Measurements from ENCODE around the gene ZMYND10. TPM values are rescaled to one million over a fixed set of nuclear protein-coding genes. Genes with fewer than 3 reads are reported as not detected.

The ZMYND10 gene
- total RNA-seq, result 1.1 and 1.4 TPM in 2 replicates

GRCh38 chr3:50345586-50346234, at the start of gene ZMYND10:
Gene ZMYND10 (minus strand): TSS chr3:50345732. CDS start chr3:50345579, 153 bp downstream.

GRCh38 chr3:50358911-50359759, 13.6 kb upstream of the ZMYND10 start, which contains the start of gene TMEM115:
Gene TMEM115 (minus strand): TSS chr3:50359521. CDS start chr3:50359063, 458 bp downstream.

GRCh38 chr3:50350527-50351322, 5.2 kb upstream of the ZMYND10 start, which contains the start of the genes CYB561D2 and NPRL2:
Gene CYB561D2 (plus strand): TSS chr3:50350862. CDS start chr3:50351434, 572 bp downstream.
Gene NPRL2 (minus strand): TSS chr3:50350775. CDS start chr3:50350652, 123 bp downstream.

GRCh38 chr3:50340448-50341329, 4.8 kb downstream of the ZMYND10 start, which contains the start of gene RASSF1:
Gene RASSF1 (minus strand): TSS chr3:50340836. CDS start chr3:50340805, 31 bp downstream.

GRCh38 chr3:50327943-50328691, 17.4 kb downstream of the ZMYND10 start, which contains the start of gene TUSC2:
Gene TUSC2 (minus strand): TSS chr3:50328223. CDS start chr3:50328099, 124 bp downstream.

GRCh38 chr3:50322386-50323091, 23.0 kb downstream of the ZMYND10 start, which contains the start of gene HYAL2:
Gene HYAL2 (minus strand): TSS chr3:50322745. CDS start chr3:50320489, 2,256 bp downstream.

GRCh38 chr3:50303013-50303815, 42.3 kb downstream of the ZMYND10 start, which contains the start of gene HYAL1:
Gene HYAL1 (minus strand): TSS chr3:50303574. CDS start chr3:50302956, 618 bp downstream.

GRCh38 chr3:50298836-50299637, 46.5 kb downstream of the ZMYND10 start, which contains the start of the genes HYAL3 and NAA80:
Gene HYAL3 (minus strand): TSS chr3:50299405. CDS start chr3:50295602, 3,803 bp downstream.
Gene NAA80 (minus strand): TSS chr3:50299405. CDS start chr3:50297463, 1,942 bp downstream.

GRCh38 chr3:50292159-50293078, 53.1 kb downstream of the ZMYND10 start, which contains the start of gene IFRD2:
Gene IFRD2 (minus strand): TSS chr3:50292429. CDS start chr3:50292274, 155 bp downstream.

Other genes with a start within 250 kb of the ZMYND10 start
- 183 and 242 TPM in 2 replicates for gene SEMA3F, start 190.4 kb downstream of the ZMYND10 start, total RNA-seq
- 0.35 TPM in 1 of 2 replicates, not detected in the other for gene GNAT1, start 154.1 kb downstream of the ZMYND10 start, total RNA-seq
- 0.23 TPM in 1 of 2 replicates, not detected in the other for gene SLC38A3, start 140.5 kb downstream of the ZMYND10 start, total RNA-seq
- gene GNAI2, start 109.5 kb downstream of the ZMYND10 start, total RNA-seq, result 186 and 226 TPM in 2 replicates
- gene SEMA3B, start 76.6 kb downstream of the ZMYND10 start, total RNA-seq, result 3.9 and 5.4 TPM in 2 replicates
- not detected in 2 replicates for gene LSMEM2, start 66.6 kb downstream of the ZMYND10 start, total RNA-seq
- 135 and 138 TPM in 2 replicates for gene IFRD2, start 53.3 kb downstream of the ZMYND10 start, total RNA-seq
- gene HYAL3, start 46.3 kb downstream of the ZMYND10 start, total RNA-seq, result 13.4 and 19.0 TPM in 2 replicates
- gene NAA80, start 46.3 kb downstream of the ZMYND10 start, total RNA-seq, result 28.8 and 38.5 TPM in 2 replicates
- 29.3 and 29.6 TPM in 2 replicates for gene HYAL1, start 42.2 kb downstream of the ZMYND10 start, total RNA-seq
- gene HYAL2, start 23.0 kb downstream of the ZMYND10 start, total RNA-seq, result 81.7 and 102 TPM in 2 replicates
- 32.7 and 56.4 TPM in 2 replicates for gene TUSC2, start 17.5 kb downstream of the ZMYND10 start, total RNA-seq
- 20.2 and 21.0 TPM in 2 replicates for gene RASSF1, start 4.9 kb downstream of the ZMYND10 start, total RNA-seq
- 14.7 and 17.4 TPM in 2 replicates for gene NPRL2, start 5.0 kb upstream of the ZMYND10 start, total RNA-seq
- gene CYB561D2, start 5.1 kb upstream of the ZMYND10 start, total RNA-seq, result 24.9 and 28.8 TPM in 2 replicates
- 54.4 and 56.9 TPM in 2 replicates for gene TMEM115, start 13.8 kb upstream of the ZMYND10 start, total RNA-seq
- 0.07 TPM in 1 of 2 replicates, not detected in the other for gene CACNA2D2, start 157.9 kb upstream of the ZMYND10 start, total RNA-seq
- 1.9 and 2.3 TPM in 2 replicates for gene C3orf18, start 222.0 kb upstream of the ZMYND10 start, total RNA-seq
- gene HEMK1, start 223.8 kb upstream of the ZMYND10 start, total RNA-seq, result 14.0 and 15.9 TPM in 2 replicates

All from airway epithelial cell (primary cell).